ENCODE results near the gene NR2E1. TPM values are rescaled to one million over a fixed set of nuclear protein-coding genes. Genes with fewer than 3 reads are reported as not detected.

Gene NR2E1
- total RNA-seq, 2 donors from 2014 or later = not detected

Other genes starting within 250 kb of the NR2E1 start
- gene SEC63, start 207.8 kb upstream of the NR2E1 start, total RNA-seq = 10 to 100 TPM; 64.9 to 66.1 TPM
- 10 to 100 TPM; 25.0 to 32.0 TPM for gene OSTM1, start 91.3 kb upstream of the NR2E1 start, total RNA-seq
- 100 to 1,000 TPM in 1 of 2 donors, 10 to 100 TPM in 1; 88.7 to 108 TPM for gene SNX3, start 95.0 kb downstream of the NR2E1 start, total RNA-seq
- gene AFG1L, start 129.0 kb downstream of the NR2E1 start, total RNA-seq = 10 to 100 TPM in 1 of 2 donors, 1 to 10 TPM in 1; 9.0 to 10.6 TPM

Data from left colon (tissue), 2 donors.